Measurements from ENCODE around the gene KIF14.
A peak's percentile ranks its signal among the peaks of the same experiment; 100 is the strongest.
"Not testable (repeated sequence)": the region's sequence is repeated elsewhere in the genome, so short reads cannot be mapped to it uniquely, and the experiment has no call there.

Gene KIF14

DNA sequence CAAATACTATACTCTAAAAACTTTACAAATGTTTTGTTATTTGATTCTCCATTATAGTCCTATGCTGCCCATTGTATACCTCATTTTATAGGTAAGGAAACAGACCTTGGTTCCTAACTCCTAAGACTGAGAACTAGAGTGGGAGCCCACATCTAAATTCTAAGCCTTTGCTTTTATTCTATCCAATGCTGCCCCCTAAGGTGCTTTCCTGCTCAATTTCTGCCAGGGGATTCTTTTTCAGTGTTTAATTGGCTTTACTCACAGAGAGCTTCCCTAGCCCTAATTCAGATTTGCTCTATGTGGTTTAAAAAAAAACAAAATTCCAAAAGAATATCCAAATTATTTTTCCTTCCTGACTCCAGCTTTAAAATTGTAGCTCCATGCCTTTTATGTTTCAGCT is 64.5 kb downstream of the KIF14 start:
- H3K4me3 ChIP-seq (ENCODE audit: low read depth, low read length) = no peak overlapping the region
- no peak for DNase-seq (ENCODE audit: low read depth)

DNA sequence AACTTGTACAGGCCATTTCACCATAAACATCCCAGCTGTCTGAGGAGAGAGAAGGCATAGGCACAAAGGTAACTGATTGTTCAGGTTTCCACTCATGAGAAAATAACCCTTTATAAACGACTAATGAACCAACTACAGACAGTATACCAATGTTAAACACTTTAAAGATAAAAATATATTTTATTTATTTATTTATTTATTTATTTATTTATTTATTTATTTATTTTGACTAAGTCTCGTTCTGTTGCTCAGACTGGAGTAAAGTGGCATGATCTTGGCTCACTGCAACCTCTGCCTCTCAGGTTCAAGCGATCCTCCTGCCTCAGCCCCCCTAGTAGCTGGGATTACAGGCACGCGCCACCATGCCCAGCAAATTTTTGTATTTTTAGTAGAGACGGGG is 67.8 kb downstream of the KIF14 start:
- DNase-seq (ENCODE audit: low read depth); H3K4me3 ChIP-seq (ENCODE audit: low read depth, low read length): not testable (repeated sequence)

DNA sequence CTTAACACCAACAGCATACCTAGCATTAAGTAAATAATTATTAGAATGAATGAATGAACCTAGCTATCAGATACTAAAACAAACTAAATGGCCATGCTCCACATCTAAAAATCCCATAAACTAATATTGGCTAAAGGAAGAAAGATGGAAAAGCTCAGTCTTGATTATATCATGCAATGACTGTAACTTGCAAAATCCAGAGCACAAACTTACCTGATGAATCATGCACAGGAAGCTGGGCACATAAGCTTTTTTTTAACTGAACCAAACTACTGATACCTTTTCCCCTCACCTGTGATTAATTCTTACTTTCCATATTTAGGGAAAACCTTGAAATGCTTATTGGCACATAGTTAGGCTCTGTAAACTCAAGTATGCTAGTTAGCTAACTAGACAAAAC is 70.2 kb downstream of the KIF14 start:
- DNase-seq (ENCODE audit: low read depth) = no peak
- no peak overlapping the region for H3K4me3 ChIP-seq (ENCODE audit: low read depth, low read length)

DNA sequence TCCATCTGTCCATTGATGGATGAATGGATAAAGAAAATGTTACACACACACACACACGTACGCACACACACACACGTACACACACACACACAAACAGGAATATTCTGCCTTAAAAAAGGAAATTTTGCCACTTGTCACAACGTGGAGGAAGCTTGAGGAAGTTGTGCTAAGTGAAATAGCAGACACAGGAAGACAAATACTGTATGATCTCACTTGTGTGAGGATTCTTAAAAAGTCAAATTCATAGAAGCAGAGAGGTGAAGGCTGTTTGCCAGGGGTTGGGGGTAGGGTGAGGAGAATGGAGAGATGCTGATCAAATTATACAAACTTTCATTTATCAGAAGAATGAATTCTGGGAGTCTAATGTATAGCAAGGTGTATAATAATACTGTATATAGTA is 73.2 kb downstream of the KIF14 start:
- no peak for DNase-seq (ENCODE audit: low read depth)
- no peak overlapping the region for H3K4me3 ChIP-seq (ENCODE audit: low read depth, low read length)

DNA sequence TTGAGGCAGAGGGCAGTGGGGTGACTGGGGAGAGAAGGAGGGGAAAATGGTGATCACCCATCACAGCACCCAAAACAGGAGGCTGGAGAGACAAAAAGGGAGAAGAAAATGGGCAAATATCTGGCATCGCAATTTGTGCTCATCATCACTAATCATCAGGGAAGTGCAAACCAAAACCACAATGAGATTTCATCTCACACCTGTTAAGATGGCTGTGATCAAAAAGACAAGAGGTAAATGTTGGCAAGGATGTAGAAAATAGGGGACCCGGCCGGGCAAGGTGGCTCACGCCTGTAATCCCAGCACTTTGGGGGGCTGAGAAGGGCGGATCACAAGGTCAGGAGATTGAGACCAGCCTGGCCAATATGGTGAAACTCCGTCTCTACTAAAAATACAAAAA is 74.0 kb downstream of the KIF14 start:
- no peak overlapping the region for H3K4me3 ChIP-seq (ENCODE audit: low read depth, low read length)
- DNase-seq (ENCODE audit: low read depth) = no peak

DNA sequence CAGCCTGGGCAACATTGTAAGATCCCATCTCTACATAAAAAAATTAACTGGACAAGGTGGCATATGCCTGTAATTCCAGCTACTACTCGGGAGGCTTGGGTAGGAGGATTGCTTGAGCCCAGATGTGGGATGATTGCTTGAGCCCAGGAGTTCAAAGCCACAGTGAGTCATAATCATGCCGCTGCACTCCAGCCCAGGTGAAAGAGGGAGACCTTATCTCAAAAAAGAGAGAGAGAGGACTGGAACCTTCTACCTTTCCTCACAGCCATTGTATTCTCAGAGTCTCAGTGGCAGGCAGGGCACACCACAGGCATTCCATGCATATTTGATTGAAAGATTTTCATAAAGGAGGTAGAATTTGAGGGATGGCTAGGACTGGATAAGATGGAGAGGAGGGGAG is 78.4 kb downstream of the KIF14 start:
- DNase-seq (ENCODE audit: low read depth) = no peak
- H3K4me3 ChIP-seq (ENCODE audit: low read depth, low read length) = no peak overlapping the region

DNA sequence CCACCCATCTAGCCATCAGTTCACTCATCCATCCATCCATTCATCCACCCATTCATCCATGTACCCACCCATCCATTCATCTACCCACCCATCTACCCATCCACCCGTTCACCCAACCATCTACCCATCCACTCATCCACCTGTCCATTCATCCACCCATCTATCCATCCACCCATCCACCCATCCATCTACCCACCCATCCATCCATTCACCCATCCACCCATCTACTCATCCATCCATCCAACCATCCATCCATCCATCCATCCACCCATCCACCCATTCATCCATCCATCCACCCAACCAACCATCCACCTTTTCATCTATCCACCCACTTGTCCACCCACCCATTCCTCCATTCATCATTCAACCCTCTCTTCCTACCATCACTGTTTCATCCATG is 80.3 kb downstream of the KIF14 start:
- DNase-seq (ENCODE audit: low read depth) = no peak
- no peak overlapping the region for H3K4me3 ChIP-seq (ENCODE audit: low read depth, low read length)

DNA sequence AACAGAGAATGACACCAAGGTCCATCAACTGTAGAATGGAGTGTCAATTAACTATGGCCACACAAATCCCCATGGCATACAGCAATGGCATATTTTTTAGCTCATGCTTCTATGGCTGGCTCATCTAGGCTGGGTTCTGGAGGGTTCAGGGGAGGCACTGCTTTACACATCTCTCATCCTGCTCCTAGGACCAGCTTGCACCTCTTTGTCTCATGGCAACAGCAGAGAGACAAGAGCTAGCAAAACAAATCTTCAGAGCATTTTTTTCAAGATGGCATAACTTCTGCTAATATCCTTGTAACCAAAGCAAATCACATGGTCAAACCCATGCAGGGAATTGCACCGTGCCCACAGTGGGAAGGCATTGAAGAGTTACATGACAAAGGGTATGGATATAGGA is 82.4 kb downstream of the KIF14 start:
- H3K4me3 ChIP-seq (ENCODE audit: low read depth, low read length) = no peak overlapping the region

DNA sequence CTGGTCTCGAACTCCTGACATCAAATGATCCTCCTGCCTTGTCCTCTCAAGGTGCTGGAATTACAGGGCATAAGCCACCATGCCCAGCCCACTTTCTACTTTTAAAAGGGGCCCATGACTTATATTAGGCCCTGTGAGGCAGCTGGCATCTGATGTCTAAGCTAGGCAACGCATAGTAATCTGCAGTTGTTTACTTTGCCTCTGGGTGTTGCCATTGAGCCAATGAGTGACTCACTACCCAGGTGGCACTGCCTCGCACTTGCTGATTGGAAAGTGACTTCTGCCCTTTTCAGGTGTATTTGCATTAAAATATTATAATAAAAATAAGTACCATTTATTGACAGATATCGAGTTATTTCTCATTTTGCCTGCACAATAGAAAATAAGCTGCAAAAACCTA is 84.9 kb downstream of the KIF14 start:
- H3K4me3 ChIP-seq (ENCODE audit: low read depth, low read length) = no peak overlapping the region
- no peak for DNase-seq (ENCODE audit: low read depth)

More for the DNA sequence above, 82.4 kb downstream of the KIF14 start:
- no peak for DNase-seq (ENCODE audit: low read depth)

DNA sequence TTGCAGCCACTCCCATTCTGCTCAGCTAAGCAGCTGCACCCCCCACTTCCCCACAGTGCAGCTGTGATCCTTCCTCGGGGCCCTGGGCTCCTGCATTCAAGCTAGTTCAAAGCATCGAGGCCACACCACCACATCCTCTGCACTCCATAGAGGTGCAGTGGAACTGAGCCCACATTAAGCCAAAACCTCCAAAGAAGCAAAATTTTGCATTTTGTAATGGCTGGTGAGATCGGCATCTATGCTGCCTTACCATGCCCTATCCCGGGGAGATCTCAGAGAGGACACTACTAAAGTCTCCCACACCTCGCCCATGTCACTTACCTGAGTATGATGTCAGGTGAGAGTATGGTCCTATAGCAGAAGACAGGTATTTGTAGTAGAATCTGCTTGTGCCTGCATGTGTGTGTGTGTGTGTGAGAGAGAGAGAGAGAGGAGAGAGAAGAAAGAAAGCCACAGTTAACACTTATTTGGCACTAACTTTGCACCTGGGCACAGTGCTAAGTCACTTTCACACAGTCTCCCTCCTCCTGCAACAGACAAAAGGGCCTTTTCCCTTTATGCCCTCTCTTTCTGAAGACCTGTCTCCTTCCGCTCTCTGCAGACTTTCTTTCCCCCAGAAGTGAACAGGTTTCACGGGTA is 89.8 kb downstream of the KIF14 start:
- no peak overlapping the region for H3K4me3 ChIP-seq (ENCODE audit: low read depth, low read length)
- DNase-seq (ENCODE audit: low read depth) = no peak

DNA sequence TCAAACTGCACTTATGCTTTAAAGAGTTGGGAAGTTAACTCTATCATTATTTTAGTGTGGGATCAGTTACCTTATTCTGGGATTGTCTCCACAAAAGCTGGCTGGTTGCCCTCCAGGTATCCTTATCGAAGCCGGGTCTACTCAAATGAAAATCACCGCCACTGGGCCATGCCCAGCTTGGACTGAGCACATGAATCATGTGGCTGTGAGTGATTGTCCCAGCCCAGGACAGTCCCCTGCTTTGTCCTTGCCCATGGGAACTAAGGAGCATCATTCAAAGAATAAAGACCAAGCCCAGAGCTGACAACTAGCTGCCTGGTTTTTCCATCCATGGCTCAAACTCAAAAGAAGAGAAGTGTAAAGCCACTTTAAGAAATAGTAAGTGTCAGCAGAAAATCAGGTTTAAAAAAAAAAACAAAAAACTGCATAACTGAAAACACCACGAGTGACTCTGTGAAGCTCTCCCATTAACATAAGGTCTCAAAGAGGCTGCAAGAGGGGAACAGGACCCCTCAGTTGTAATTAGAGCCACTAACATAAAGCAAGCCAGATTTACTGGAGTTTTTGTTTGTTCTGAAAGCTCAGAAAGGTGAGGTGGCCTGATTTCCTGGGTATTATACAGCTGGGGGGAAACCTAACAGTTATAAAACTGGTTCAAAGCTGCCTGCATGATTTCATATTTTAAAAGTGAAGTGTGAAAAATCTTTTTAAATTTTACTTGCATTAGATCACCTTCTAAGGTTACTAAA is 91.5 kb downstream of the KIF14 start:
- no peak for DNase-seq (ENCODE audit: low read depth)
- no peak overlapping the region for H3K4me3 ChIP-seq (ENCODE audit: low read depth, low read length)

DNA sequence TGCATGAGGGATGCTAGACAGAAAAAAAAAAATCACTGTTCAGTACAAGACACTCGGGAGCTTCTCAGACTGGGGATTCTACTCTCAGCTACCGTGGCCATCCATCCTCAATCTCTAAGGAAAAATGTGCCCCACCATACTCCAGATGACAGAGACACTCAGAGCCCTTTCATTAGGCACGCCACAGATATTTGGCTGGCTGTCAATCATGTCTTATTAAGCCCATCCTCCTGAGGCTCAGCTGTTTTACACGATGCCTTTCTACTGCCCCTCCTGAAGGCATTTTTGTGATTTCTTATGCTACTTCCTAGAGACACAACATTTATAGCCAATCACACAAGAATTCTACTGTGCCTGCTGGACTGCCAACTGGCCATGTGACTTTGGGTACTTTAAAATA is 92.9 kb downstream of the KIF14 start:
- H3K4me3 ChIP-seq (ENCODE audit: low read depth, low read length) = no peak overlapping the region
- no peak for DNase-seq (ENCODE audit: low read depth)

DNA sequence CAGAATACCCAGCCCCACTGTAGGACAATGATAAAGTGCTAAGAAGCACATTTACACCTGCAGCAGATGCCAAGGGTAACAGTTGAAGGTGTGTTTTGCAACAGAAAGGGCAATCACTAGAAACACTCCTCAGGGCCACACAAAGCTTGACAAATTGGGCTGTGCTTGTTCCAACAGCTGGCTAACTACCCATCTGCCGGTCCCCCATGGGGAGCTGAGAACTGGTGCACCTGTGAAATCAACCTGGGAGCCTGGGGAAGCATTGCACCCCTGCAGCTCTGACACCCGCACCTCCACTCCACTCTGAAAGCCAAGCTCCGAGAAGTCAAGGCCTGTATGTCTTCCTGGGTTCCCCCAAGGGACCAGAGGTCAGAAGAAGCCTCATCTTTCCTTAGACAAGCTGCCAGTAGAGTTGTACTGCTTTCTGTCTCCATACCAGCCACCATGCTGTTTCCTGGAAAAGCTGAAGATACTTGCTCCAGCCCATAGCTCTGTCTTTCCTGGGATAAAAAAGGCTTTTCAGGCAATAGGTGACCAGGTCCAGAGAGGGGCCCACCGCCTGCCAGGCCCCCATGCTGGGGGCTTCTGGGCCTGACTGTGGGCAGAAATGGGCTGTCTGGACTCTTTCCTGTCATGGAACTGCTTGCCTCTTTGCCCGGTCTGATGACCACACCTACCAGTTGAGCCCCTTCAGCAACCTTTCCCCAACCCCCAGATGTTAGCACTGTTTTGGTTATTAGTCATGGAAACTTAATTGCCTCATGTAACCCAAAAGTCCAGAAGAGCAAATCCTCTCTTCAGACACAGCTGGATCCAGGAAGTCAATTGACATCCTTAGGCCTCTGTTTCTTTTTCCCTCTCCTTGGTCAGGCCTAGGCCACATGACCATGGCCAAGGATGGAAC is 93.6 kb downstream of the KIF14 start:
- H3K4me3 ChIP-seq (ENCODE audit: low read depth, low read length) = no peak overlapping the region
- peak; percentile 16 for DNase-seq (ENCODE audit: low read depth)

DNA sequence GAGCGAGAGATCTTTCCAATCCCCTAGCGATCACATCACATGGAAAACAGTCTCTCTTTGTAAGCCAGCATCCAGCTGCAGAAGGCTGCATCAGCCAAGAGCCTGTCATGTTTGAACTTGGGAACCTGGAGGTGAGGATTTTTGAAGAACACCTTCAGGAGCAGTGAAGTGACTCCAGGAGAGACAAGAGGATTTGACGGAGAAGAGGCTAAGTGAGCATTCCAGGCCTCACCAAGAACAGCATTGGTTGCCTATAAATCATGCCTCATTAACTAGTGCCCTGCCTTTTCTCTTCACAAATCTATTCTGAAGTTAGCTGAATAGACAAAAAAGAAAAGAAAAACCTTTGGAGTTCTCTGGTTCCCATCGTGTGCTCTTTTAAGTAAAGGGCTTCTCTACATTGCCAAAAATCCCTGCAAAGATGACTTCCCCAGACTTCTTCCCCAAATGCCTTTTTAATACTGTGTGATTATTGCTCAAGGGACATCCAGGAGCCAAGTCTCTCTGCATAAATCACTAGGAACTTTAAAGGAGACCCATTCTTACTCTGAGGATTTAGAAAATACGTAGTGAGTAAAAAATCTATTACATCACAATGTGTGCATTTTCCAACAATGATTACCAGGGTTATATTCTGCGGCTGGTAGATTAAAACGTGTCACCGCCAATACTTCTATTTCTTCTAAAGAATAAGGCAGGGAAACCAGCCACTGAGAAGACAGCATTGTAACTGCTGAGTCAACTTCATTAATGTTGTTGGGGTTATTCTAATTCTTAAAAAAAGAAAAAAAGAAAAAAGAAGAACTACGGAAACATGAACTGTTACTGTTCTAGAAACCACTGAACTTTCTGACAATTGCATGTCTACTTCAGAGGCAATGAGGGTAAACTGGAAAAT is 95.2 kb downstream of the KIF14 start:
- H3K4me3 ChIP-seq (ENCODE audit: low read depth, low read length) = no peak overlapping the region
- DNase-seq (ENCODE audit: low read depth) = peak; percentile 43

DNA sequence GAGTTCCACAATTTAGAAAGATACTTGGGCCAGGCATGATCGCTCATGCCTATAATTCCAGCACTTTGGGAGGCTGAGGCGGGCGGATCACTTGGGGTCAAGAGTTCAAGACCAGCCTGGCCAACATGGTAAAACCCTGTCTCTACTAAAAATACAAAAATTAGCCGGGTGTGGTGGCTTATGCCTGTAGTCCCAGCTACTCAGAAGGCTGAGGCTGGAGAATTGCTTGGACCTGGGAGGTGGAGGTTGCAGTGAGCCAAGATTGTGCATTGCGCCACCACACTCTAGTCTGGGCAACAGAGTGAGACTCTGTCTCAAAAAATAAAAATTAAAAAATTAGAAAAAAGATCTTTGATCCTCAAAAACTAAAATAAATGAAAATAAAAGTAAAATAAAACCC is 96.0 kb downstream of the KIF14 start:
- not testable (repeated sequence) for DNase-seq (ENCODE audit: low read depth); H3K4me3 ChIP-seq (ENCODE audit: low read depth, low read length)

DNA sequence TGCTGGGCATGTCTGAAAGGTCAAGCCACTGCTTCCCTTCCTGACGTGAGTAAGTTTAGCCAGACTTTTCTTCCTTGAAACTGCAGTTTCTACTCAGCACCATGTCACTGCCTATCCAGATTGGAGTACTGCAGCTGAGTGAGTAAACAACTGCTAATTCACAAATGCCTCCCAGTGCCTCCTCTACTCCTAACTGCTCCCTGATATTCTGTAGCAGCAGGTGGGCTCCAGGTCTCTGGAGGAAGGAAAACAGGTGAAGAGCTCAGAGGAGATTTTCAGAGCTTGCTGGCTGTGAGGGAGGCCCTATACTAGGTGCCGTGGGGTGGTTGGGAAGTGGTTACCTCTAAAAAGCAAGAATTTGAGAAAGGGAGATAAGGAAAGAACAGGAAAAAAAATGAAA is 96.5 kb downstream of the KIF14 start:
- DNase-seq (ENCODE audit: low read depth) = no peak
- no peak overlapping the region for H3K4me3 ChIP-seq (ENCODE audit: low read depth, low read length)

DNA sequence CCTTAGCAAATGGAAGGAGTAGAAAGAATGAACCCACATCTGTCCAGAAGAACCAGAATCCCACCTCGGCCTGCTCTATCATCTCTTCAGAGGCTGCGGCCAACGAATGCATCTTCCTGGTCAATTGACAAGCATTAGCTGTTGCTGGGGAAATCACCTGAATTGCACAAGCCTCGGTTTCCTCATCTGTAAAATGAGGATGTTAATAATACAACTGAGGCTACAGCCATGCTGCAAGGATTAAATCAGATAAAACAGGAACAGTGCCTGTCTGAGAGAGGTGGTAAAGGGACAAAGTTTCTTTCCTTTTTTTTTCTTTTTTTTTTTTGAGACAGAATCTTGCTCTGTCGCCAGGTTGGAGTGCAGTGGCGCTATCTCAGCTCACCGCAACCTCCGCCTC is 99.8 kb downstream of the KIF14 start:
- no peak for DNase-seq (ENCODE audit: low read depth)
- no peak overlapping the region for H3K4me3 ChIP-seq (ENCODE audit: low read depth, low read length)

DNA sequence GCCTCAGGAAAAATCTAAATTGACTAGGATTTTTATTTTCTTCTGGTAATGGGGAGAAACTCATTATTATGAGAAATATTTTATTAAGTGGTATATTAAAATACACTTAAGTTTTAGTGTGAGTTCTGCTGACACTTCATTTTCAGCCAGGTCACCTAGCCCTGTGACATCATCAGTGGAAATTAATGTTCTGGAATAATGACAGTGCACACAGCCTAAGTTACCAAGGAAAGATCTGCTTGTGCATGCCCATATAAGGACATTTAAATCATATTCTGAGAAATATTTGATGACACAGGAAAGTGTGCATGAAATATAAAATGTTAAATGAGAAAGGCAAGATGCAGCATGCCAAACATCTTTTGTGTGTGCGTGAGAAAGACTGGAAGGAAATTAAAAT is 102.0 kb downstream of the KIF14 start:
- H3K4me3 ChIP-seq (ENCODE audit: low read depth, low read length) = no peak overlapping the region
- no peak for DNase-seq (ENCODE audit: low read depth)

DNA sequence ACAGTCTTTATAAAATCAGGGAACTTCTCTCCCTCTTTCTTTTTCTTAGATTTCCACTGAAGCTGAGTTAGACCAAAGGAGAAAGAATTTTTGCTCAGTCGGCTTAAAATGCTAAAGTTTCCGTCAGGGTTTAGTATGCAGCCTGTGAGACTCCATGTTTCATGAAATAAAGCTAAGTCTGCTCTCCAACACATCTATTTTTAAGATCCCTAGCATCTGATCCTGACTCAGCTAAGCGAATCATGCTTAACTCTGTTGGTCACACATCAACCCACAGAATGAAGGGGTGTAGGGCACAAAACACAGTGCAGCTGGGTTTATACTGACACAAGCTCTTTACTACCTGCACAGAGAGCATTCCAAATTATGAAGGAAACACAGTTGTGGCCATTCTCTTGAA is 108.4 kb downstream of the KIF14 start:
- no peak overlapping the region for H3K4me3 ChIP-seq (ENCODE audit: low read depth, low read length)
- peak; percentile 66 for DNase-seq (ENCODE audit: low read depth)

Data from skeletal muscle cell (primary cell).